Stimulated activated CD4-positive, alpha-beta T cell treated with anti-CD3 and anti-CD28 coated beads, Interleukin-12 subunit alpha, Interleukin-12 subunit beta, amount 100 ng/mL, for 24 hours (primary cell): ENCODE measurements around the gene DUS1L.

Experiments
- DNase-seq, 2 experiments: peaks; one replicate each; pipeline ENCODE4 v3.0.0-alpha.2; 2020; ENCODE audit warnings: low read depth in 2 of 2

Gene DUS1L

GRCh38 chr17:82087961-82088837 lies 22.6 kb upstream of the DUS1L start:
- DNase-seq, result no peak

GRCh38 chr17:82086941-82087906 lies 21.6 kb upstream of the DUS1L start:
- no peak for DNase-seq

GRCh38 chr17:82085931-82086764 lies 20.5 kb upstream of the DUS1L start:
- DNase-seq, result no peak

DNA sequence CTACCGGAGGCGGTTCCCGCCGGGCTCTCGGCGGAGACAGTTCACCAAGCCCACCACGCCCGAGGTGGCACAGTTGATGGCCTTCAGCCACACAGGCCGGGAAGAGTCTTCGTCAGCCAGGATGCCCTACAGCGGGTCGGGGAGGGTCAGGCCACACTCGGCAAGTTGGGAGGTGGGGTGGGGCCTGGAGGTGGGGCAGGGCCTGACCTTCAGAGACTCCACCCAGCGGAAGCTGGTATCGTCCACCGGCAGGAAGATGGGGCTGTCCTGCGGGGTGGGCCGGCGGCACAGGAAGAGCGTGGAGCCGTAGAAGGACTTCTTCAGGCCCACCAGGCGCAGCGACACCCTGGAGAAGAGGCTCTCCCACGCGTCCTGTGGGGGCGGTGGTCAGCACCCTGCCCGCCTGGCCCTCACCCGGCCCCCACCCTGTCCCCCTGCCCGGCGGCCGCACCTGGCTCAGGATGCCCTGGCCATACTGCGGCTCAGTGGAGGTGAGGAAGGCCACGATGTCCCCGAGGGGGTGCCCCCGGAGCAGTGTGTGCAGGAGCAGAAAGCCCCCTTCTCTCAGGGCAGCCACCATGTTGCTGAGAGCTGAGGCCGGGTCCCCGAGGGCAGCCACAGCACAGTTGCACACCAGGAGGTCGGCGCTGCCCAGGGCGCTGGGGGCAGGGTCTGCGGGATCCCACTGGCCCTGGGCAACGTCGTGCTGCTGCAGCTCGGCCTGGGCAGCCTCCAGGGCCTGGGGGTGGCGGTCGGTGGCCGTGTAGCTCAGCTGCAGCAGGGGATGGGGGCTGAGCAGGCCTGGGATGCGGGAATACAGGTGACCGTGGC lies 19.6 kb upstream of the DUS1L start:
- DNase-seq, result no peak

DNA sequence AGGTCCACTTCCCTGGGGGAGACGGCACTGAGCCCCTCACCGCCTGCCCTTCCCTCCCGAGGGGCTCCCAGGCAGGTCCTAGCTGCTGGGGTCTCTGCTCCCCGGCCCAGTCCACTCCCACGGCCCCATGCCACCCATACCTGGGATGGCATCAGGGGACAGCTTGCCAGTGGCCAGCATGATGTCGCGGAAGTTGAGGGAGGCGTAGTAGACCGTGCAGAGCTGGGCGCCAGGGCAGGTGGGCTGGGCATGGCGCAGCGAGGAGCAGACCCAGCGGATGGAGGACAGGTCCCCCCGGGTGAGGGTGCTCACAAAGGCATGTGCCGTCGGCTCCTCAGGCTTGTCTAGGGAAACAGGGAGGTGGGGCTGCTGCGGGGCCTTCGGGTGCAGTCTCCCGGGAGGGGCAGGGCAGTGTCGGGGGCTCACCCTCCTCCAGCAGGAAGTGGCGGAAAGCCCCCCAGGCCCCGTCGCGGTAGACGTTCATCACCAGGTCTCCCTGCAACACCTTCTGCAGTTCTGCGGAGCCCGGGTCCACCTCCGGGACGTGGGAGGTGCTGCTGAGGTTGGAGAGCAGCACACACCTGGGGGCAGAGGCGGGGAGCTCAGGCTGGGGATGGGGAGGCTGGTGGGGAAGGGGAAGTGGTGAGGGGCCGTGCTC lies 18.9 kb upstream of the DUS1L start:
- DNase-seq, result no peak

GRCh38 chr17:82083533-82084359 lies 18.1 kb upstream of the DUS1L start:
- no peak for DNase-seq

- DNase-seq, result no peak
Measured at GRCh38 chr17:82083009-82083408, 17.4 kb upstream of the DUS1L start.

GRCh38 chr17:82082456-82082855 lies 16.9 kb upstream of the DUS1L start:
- DNase-seq, result no peak

DNA sequence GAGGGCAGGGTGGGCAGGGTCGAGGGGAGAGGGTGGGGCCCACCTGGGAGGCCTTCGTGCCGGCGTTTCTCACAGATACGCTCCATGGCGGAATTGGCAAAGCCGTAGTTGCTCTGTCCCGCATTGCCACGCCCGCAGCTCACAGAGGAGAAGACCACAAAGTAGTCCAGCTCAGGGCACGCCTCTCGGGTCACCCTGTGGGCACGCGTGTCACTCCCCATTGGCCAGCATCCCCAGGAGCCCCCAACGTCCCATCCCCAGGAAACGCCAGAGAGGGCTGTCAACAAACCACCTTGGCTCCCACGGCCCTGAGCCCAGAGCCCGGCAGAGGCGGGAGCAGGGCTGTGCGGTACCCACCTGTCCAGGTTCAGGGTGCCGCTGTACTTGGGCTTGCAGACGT lies 16.4 kb upstream of the DUS1L start:
- DNase-seq, result no peak

DNA sequence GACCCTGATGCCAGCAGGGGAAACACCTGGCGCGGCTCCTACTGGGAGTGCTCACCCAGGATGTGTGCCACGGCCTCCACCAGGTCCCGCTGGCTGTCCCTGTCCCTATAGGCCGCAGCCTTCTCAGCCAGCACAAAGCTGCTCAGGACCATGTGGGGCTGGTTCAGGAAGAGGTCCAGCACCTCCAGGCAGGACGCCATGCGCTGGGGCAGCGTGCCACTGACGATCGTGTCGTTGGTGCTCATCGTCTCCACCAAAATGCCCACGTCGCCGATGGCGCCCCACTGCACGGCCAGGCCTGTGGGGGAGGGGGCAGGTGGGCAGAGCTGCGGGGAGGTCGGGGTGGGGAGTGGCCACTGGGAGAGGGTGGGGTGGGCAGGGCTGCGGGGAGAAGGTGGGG lies 15.9 kb upstream of the DUS1L start:
- no peak for DNase-seq

GRCh38 chr17:82080789-82081464 lies 15.3 kb upstream of the DUS1L start:
- DNase-seq, result no peak

- DNase-seq, result no peak
Measured at GRCh38 chr17:82080048-82080788, 14.6 kb upstream of the DUS1L start.

DNA sequence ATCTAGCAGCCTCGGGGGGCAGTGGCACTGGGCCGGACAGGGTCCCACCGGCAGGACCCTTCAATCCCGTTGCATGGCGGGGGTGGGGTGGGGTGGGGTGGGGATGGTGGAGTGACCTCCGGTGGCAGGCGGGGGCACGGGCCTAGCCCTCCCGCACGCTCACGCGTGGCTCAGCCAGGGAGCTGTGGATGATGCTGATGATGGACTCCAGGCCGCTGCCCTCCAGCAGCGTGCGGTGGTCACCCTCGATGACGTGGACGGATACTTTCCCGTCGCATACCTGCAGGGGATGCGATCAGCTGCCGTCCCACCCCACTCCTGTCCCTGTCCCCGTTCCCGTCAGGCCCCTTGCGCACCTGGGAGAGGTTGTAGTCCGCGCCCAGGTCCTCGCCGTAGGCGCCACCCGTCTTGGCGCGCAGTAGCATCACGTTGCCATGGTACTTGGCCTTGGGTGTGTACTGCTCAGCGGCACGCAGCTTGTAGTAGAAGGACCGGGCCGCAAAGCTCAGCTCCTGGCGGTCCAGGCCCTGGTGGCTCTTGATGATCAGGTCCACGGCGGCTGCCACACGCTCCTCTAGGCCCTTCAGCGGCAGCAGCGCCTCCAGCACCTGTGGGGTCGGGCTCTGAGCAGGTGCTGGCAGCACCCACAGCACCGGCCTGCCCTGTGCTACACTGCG lies 13.5 kb upstream of the DUS1L start:
- DNase-seq, result no peak

DNA sequence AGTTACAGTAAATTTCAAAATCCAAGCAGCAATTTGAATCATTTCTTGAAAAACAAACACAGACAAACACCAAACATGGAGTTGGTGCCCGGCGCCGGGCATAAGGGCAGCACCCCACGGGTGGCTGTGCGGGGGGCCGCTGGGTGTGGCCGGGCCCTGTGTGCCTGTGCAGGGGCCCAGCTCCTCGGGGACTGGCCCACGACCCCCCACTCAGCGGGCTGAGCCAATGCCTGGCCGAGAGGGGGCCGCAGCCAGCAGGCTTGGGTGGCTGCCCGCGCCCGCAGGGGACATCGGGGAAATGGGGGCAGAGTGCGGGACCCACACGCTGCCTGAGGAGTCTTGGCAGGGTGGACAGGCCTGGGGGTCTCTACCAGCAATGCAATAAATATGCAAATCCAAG lies 12.8 kb upstream of the DUS1L start:
- DNase-seq, result no peak

- no peak for DNase-seq
Measured at GRCh38 chr17:82077617-82078358, 12.2 kb upstream of the DUS1L start.

- DNase-seq, result no peak
Measured at GRCh38 chr17:82076785-82077591, 11.4 kb upstream of the DUS1L start.
